T-helper 1 cell treated with Interleukin-12 subunit alpha and Interleukin-12 subunit beta and Interleukin-4 antibody, amounts not matched to agents 30 μg/mL and 1 μg/mL, for 36 hours (primary cell): ENCODE results near the gene RBM8A.

Experiments
- H3K27ac Mint-ChIP-seq: one replicate; pipeline ENCODE4 v1.8.0; 2021; ENCODE audit warnings: mild to moderate bottlenecking, mixed read lengths
- H3K27me3 Mint-ChIP-seq: one replicate; pipeline ENCODE4 v1.8.0; 2021; ENCODE audit warnings: low read depth, mixed read lengths
- H3K36me3 Mint-ChIP-seq: one replicate; pipeline ENCODE4 v1.8.0; 2021; ENCODE audit warnings: low read depth, mixed read lengths
- H3K4me1 Mint-ChIP-seq: one replicate; pipeline ENCODE4 v1.8.0; 2021; ENCODE audit warnings: low read depth, mixed read lengths
- H3K4me3 Mint-ChIP-seq: one replicate; pipeline ENCODE4 v1.8.0; 2021; ENCODE audit warnings: mild to moderate bottlenecking, moderate library complexity, mixed read lengths
- H3K9me3 Mint-ChIP-seq: one replicate; pipeline ENCODE4 v1.8.0; 2021; ENCODE audit warnings: mixed read lengths

RBM8A gene

DNA sequence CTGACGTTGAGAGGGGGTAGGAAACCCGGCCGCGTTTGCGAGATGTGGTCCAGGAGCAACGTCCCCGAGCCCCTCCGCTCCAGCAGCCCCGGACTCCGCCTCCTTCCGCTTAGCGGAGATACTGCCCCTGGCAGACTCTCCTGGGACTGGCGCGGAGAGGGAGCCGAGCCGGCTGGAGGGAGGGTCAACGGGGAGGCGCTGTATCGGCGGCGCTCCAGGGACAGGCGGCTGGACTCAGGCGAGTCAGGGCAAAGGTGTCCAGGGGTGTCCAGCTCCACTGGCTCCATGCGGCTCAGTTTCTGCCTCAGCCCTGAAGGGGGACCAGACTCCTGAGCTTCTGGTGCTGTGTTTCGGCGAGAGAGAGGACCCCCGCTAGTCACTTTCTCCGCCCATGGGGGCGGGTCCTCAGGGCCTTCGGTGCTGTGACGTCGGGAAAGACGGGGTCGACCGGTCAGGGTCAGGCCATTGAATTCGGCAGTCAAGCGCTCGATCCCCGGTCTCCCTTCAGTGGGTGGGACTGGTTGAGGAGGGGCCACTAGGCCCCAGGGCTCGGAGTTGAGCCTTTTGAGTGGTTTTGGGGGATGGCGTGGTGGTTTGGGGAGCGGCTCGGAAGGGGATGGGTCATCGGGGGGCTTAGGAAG lies 33.3 kb upstream of the RBM8A start:
- Mint-ChIP-seq H3K4me1 (peaks cover 64% of the 10 kb centered on the region), H3K27ac (no peak overlapping the region), H3K9me3 (no peaks in the 10 kb centered on the region), H3K27me3 (peaks cover 6% of the 10 kb centered on the region), H3K4me3 (peak overlapping the region; percentile 95), H3K36me3 (peaks cover 2% of the 10 kb centered on the region)

DNA sequence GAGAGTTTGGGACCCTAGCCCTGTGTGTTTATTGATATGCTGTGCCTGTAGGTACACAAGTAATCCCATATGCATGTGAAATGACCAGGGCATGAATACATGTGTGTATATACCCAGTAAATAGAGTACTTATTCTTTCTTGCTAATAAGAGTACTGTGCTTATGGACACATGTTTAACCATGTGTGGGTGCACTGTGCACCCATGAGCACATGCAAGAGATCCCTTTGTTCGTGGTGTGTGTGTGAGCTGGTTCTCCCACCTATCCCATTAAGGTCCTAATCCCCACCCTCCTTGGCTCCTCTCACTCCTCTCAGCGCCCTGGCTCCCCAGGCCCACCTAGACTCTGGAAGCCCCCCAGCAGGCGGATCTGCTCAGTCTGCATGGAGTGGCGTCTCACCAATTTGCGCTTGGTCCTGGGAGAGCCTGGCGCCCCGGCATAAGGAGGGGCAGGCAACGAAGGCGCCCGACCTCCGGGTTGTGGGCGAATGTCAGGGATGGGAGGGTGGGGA lies 32.7 kb upstream of the RBM8A start:
- Mint-ChIP-seq H3K27ac (no peak overlapping the region), H3K27me3 (peaks cover 6% of the 10 kb centered on the region), H3K4me3 (no peak overlapping the region), H3K9me3 (no peaks in the 10 kb centered on the region), H3K4me1 (peaks cover 67% of the 10 kb centered on the region), H3K36me3 (peaks cover 4% of the 10 kb centered on the region)

DNA sequence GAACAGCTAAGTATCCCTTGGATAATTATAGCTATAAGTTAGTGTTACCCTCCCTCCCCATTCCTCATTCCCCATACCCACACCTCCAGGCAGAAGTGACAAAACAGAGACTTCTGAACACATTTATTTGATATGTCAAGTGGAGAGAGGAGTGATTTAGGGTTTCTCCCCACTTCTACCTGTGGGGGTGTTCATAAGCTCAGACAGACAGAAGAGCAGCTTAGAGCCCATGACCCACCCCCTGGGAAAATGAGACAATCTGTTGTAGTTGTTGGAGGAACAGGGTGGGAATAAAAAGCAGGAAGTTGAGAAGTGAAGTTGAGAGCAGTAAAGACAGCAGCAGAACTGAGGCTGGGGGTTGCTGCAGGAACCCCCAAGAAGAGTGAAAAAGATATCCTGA lies 32.0 kb upstream of the RBM8A start:
- Mint-ChIP-seq H3K4me3 (peak overlapping the region; percentile 15), H3K27ac (no peak overlapping the region), H3K36me3 (peaks cover 6% of the 10 kb centered on the region), H3K4me1 (peaks cover 70% of the 10 kb centered on the region), H3K27me3 (peaks cover 6% of the 10 kb centered on the region), H3K9me3 (no peaks in the 10 kb centered on the region)

DNA sequence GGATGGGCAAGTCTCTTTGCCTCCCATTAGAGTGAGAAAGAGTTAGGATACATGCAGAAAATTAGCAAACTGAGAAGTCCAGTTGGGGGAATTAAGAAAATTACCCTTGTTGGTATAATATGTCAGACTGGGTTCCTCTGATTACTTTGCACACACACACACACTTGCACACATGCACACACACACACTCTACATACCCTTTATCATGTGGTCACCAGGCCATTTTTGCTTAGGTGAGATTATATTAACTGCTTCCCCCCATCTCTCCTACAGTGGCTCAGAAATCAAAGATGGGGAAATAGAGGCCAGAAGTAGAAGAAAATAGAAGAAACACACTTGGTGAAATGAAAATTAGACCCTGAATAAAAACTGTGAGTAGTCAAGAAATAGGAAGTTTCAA lies 31.4 kb upstream of the RBM8A start:
- no peak overlapping the region for H3K27ac Mint-ChIP-seq
- no peak overlapping the region for H3K4me3 Mint-ChIP-seq
- peaks cover 6% of the 10 kb centered on the region for H3K27me3 Mint-ChIP-seq
- peaks cover 67% of the 10 kb centered on the region for H3K4me1 Mint-ChIP-seq
- peaks cover 6% of the 10 kb centered on the region for H3K36me3 Mint-ChIP-seq
- H3K9me3 Mint-ChIP-seq, result no peaks in the 10 kb centered on the region

DNA sequence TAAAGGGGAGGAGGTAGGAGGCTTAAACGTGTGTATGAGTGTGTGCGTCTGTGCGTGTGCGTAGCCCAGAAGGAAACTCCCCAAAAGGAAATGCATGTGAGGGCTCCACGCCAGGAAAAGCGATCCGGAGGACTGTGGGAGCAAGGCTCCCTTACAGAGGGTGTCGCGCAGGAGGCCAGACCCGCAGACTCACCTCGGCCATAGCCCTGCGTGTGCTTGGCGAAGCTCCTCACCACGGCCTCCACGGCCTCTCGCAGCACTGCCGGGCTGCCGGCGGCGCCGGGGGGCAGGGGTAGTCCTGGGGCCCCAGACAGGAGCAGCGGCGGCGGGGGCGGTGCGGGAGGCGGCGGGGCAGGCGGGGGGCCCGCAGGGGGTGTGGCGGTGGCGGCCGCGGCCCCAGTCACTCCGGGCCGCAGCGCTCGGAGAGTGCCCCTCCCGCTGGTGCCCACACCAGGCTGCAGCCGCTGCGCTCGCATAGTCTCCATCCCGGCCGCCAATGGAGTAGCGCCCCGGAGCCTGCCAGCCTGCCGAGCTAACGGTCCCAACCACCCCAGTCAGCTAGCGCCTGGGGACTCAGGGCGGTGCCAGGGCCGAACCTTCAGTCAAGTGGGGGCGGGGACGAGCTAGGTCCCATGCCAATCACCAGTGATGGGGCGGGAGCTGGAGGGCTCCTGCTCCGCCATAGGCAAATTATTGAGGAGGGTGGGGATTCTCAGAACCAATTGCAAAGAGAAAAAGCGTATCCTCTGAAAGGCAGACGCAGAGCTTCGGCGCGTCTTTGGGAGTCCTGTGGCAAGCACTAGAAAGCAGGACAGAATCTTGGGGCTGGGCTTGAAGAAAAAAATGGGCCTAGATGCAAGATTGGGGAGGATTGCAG lies 30.4 kb upstream of the RBM8A start, which contains the start of gene LIX1L:
TSS of gene LIX1L (minus strand) at position 575 of the 877 bp plus-strand sequence. CDS start at position 485, 90 bp downstream.
- H3K27me3 Mint-ChIP-seq, result peaks cover 6% of the 10 kb centered on the region
- H3K36me3 Mint-ChIP-seq, result peaks cover 4% of the 10 kb centered on the region
- H3K4me1 Mint-ChIP-seq, result peaks cover 56% of the 10 kb centered on the region
- H3K27ac Mint-ChIP-seq, result peak within 1 kb of the TSS; percentile 92
- H3K9me3 Mint-ChIP-seq, result no peaks in the 10 kb centered on the region
- H3K4me3 Mint-ChIP-seq, result peak within 1 kb of the TSS; percentile 96

DNA sequence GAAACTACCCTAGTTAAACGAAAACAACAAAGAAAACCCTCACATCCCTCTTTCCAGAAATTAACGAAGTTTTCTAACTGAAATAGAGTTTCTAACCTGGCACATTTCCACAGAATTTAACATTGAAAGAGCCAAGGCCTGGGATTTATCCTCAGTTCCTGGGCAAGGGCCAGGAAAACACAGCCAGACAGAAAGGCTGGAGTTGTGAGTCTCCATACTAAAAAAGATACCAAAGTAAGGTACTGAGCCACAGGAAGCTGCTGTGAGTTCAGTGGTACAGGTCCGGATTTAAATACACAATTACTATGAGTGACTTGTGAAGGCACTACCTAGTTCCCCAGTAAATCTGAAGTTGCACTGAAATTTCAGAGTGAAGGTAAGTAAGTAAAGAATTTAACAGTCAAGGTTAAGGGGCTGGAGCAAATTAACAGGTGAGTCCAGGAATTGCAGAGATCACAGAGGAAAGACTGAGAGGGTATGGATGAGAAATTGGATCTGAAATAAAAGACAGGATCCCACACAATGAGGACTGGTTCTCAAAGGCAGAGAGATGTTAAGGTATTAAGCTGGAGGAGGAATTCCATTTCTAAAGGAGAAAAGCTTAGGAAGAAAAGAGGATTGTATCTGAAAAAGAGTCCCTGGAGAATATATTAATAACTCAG lies 29.6 kb upstream of the RBM8A start:
- Mint-ChIP-seq H3K36me3 (peaks cover 8% of the 10 kb centered on the region), H3K27me3 (peaks cover 6% of the 10 kb centered on the region), H3K4me3 (peak overlapping the region; percentile 96), H3K4me1 (peaks cover 52% of the 10 kb centered on the region), H3K9me3 (no peaks in the 10 kb centered on the region), H3K27ac (peak overlapping the region; percentile 92)

DNA sequence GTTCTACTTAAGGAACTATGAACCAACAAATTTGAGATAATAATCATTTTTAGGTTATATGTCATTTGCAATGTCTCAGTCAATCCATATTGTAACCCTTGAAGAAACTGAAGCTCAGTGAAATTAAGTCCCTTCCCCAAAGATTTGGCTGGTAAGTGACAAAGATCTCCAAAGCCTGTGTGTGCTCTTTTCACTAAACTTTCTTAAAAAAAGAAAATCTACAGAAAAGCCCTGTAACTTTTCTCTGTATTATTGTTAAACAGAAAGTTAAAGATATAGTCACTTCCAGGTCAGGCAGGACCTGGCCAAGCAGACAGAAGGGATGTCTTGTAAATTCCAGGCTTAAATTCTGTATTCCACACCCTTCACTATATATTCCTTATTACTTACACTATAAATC lies 29.1 kb upstream of the RBM8A start:
- H3K4me1 Mint-ChIP-seq, result peaks cover 52% of the 10 kb centered on the region
- H3K36me3 Mint-ChIP-seq, result peaks cover 11% of the 10 kb centered on the region
- peak overlapping the region; percentile 92 for H3K27ac Mint-ChIP-seq
- no peaks in the 10 kb centered on the region for H3K9me3 Mint-ChIP-seq
- H3K4me3 Mint-ChIP-seq, result peak overlapping the region; percentile 96
- H3K27me3 Mint-ChIP-seq, result peaks cover 6% of the 10 kb centered on the region

DNA sequence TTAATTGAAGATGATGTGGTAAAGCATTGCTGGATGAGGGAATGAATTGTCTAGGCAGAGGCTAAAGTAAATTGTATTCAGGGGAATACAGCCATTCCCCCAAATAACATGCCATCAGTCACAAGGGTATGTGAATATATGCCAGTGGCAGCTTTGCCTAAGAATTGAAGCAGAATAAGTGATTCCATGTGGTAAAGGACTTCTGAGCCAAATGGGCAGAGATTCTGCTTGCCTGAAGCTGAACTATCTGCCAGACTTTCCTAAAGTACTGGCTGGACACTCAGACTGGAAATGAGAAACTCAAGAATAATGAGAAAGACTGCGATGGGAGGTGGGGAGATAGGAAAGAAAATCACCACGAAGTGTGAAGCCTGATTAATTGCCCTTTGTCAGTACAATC lies 28.2 kb upstream of the RBM8A start:
- H3K4me3 Mint-ChIP-seq, result peak overlapping the region; percentile 33
- no peaks in the 10 kb centered on the region for H3K9me3 Mint-ChIP-seq
- H3K27me3 Mint-ChIP-seq, result peaks cover 6% of the 10 kb centered on the region
- no peak overlapping the region for H3K27ac Mint-ChIP-seq
- peaks cover 11% of the 10 kb centered on the region for H3K36me3 Mint-ChIP-seq
- peaks cover 55% of the 10 kb centered on the region for H3K4me1 Mint-ChIP-seq

DNA sequence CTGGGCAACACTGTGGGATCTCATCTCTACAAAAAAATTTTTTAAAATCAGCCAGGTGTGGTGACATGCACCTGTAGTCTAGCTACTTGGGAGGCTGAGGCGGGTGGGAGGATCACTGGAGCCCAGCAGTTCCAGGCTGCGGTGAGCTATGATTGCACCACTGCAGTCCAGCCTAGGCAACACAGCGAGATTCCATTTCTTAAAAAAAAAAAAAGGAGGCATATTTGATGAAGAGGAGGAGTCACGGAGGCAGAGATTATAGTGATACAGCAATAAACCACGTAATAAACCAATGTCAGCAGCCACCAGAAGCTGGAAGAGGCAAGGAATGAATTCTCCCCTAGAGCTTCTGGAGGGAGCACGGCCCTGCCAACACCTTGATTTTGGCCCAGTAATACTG lies 26.6 kb upstream of the RBM8A start:
- Mint-ChIP-seq H3K36me3 (peaks cover 18% of the 10 kb centered on the region), H3K27me3 (no peaks in the 10 kb centered on the region), H3K4me3 (no peak overlapping the region), H3K4me1 (peaks cover 48% of the 10 kb centered on the region), H3K27ac (no peak overlapping the region), H3K9me3 (no peaks in the 10 kb centered on the region)

DNA sequence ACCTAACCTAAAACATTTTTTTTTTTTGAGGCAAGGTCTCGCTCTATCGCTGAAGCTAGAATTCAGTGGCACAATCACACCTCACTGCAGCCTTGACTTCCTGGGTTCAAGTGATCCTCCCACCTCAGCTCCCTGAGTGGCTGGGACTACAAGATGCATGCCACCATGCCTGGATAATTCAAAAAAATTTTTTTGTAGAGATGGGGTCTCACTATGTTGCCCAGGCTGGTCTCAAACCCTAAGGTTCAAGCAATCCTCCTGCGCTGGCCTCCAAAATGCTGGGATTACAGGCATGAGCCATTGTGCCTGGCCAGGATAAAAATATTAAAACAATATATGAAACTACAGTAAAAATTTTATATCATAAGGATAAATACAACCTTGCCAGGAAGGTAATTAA lies 25.6 kb upstream of the RBM8A start:
- no peaks in the 10 kb centered on the region for H3K27me3 Mint-ChIP-seq
- H3K4me1 Mint-ChIP-seq, result peaks cover 42% of the 10 kb centered on the region
- H3K4me3 Mint-ChIP-seq, result no peak overlapping the region
- peaks cover 18% of the 10 kb centered on the region for H3K36me3 Mint-ChIP-seq
- no peak overlapping the region for H3K27ac Mint-ChIP-seq
- H3K9me3 Mint-ChIP-seq, result no peaks in the 10 kb centered on the region

DNA sequence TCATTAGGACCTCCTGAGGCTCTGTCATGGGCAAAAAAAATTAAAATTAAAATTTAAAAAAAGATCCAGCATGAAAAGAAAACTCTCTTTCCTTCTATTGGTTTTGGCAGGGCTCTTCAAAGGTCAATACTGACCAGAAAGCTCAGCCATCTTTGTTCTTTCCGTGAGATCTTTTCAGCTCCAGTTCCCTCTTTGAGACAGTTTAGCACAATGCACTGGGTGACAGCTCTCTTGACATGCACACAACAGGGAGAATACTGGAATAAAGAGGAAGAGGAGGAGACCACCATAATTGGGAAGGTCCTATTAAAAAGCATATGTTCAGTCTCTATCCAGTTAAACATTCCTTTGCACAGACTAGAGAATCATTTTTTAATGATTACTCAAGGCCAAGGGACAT lies 24.2 kb upstream of the RBM8A start:
- peaks cover 35% of the 10 kb centered on the region for H3K4me1 Mint-ChIP-seq
- no peak overlapping the region for H3K27ac Mint-ChIP-seq
- H3K9me3 Mint-ChIP-seq, result no peaks in the 10 kb centered on the region
- H3K27me3 Mint-ChIP-seq, result no peaks in the 10 kb centered on the region
- no peak overlapping the region for H3K4me3 Mint-ChIP-seq
- peaks cover 21% of the 10 kb centered on the region for H3K36me3 Mint-ChIP-seq

DNA sequence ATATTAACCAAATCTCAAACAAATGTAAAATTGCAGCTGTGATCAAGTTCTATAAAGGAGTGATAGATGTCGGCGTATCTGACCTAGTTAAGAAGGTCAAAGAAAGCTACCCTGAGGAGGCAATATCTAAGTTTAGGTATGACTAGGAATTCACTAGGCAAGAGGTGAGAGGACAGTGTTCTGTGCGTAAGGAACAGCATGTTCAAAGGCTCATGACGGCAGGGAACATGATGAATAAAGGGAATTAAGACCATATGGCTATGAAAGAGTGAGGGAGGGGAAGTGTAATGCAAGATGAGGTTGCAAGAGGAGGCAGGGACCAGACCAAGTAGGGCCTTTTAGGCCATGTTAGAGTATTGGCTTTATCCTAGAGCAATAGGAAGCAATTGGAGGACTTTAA lies 21.9 kb upstream of the RBM8A start:
- H3K4me3 Mint-ChIP-seq, result no peak overlapping the region
- H3K27me3 Mint-ChIP-seq, result no peaks in the 10 kb centered on the region
- peaks cover 18% of the 10 kb centered on the region for H3K36me3 Mint-ChIP-seq
- no peak overlapping the region for H3K27ac Mint-ChIP-seq
- peaks cover 16% of the 10 kb centered on the region for H3K4me1 Mint-ChIP-seq
- no peaks in the 10 kb centered on the region for H3K9me3 Mint-ChIP-seq

DNA sequence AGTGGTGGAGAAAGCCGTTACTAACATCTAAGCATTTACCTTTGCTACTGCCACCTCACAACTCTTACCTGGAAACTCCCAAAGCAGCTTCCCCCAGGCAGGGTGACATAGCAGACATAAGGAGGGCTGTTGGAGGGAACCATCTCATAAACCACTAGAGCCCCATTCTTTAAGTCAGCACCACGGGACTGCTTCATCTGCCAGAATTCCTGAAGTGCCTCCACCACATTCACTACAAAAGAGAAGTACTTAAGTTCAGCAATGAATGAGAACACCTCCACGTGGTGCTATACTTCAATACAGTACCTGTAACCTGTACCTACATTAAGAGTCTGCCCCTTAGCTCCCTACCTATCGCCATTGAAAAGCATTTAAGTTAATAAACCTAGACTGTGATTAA lies 20.3 kb upstream of the RBM8A start:
- H3K4me3 Mint-ChIP-seq, result no peak overlapping the region
- no peaks in the 10 kb centered on the region for H3K27me3 Mint-ChIP-seq
- H3K27ac Mint-ChIP-seq, result no peak overlapping the region
- peaks cover 17% of the 10 kb centered on the region for H3K4me1 Mint-ChIP-seq
- peaks cover 22% of the 10 kb centered on the region for H3K36me3 Mint-ChIP-seq
- H3K9me3 Mint-ChIP-seq, result no peaks in the 10 kb centered on the region

DNA sequence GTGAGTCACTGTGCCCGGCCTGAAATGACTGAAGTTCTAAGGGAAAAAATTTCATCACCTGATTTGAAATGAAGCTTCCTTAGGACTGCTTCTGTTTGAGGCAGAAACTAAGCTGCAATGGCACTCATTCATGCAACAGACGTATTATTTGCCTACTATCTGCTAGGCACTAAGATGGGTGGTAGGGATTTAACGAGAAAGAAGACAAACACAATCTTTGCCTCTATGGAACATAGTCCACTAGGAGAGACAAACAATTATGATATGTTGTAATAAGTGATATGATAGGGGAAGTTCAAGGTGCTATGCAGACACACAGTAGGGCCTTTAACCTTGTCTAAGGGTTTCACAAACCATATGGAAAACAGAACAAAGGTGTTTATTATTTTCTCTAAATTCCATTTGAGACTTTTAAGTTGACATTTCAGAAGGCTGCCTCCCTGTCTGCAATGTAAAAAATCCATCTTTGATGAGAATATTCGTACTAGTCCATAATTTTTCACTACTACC lies 19.2 kb upstream of the RBM8A start:
- Mint-ChIP-seq H3K27me3 (no peaks in the 10 kb centered on the region), H3K27ac (no peak overlapping the region), H3K4me1 (peaks cover 14% of the 10 kb centered on the region), H3K9me3 (no peaks in the 10 kb centered on the region), H3K4me3 (no peak overlapping the region), H3K36me3 (peaks cover 23% of the 10 kb centered on the region)
